Activated CD4-positive, alpha-beta memory T cell treated with anti-CD3 and anti-CD28 coated beads, Interleukin-2, amount 10 ng/mL, durations not matched to agents 7 days and 5 days (primary cell): ENCODE measurements around the gene MAST4. TPM values are rescaled to one million over a fixed set of nuclear protein-coding genes. Genes with fewer than 3 reads are reported as not detected.

ENCODE experiments used
- CTCF ChIA-PET: fragments of 350-600 bp; sonication (Branson Sonifier 250); formaldehyde crosslinking; loops from one replicate; lab custom pipeline; 2021; ENCODE audit warnings: antibody characterized with exemption, inconsistent platforms; lab: Charles Lee
- POLR2A ChIA-PET: fragments of 350-600 bp; sonication (Branson Sonifier 250); formaldehyde crosslinking; loops from one replicate; lab custom pipeline; 2021; ENCODE audit warnings: antibody characterized with exemption; lab: Charles Lee
- DNase-seq: peaks from one replicate; pipeline ENCODE4 v3.0.0-alpha.2; 2020
- H3K27ac Mint-ChIP-seq: one replicate; pipeline ENCODE4 v1.8.0; 2021; ENCODE audit warnings: mild to moderate bottlenecking, mixed read lengths
- H3K27me3 Mint-ChIP-seq: one replicate; pipeline ENCODE4 v1.8.0; 2021; ENCODE audit warnings: mixed read lengths
- H3K36me3 Mint-ChIP-seq: one replicate; pipeline ENCODE4 v1.8.0; 2021; ENCODE audit warnings: low read depth, mixed read lengths
- H3K4me1 Mint-ChIP-seq: one replicate; pipeline ENCODE4 v1.8.0; 2021; ENCODE audit warnings: mixed read lengths
- H3K4me3 Mint-ChIP-seq: one replicate; pipeline ENCODE4 v1.8.0; 2021; ENCODE audit warnings: mild to moderate bottlenecking, mixed read lengths
- H3K9me3 Mint-ChIP-seq: one replicate; pipeline ENCODE4 v1.8.0; 2021; ENCODE audit warnings: mixed read lengths
- total RNA-seq, 2 experiments: library from RNA; stranded (reverse); gene quantifications; one replicate each; pipeline ENCODE4 v1.2.3, GENCODE V29; 2021

Gene MAST4
- total RNA-seq, 2 experiments from 2014 or later: 38.0 to 38.3 TPM

DNA sequence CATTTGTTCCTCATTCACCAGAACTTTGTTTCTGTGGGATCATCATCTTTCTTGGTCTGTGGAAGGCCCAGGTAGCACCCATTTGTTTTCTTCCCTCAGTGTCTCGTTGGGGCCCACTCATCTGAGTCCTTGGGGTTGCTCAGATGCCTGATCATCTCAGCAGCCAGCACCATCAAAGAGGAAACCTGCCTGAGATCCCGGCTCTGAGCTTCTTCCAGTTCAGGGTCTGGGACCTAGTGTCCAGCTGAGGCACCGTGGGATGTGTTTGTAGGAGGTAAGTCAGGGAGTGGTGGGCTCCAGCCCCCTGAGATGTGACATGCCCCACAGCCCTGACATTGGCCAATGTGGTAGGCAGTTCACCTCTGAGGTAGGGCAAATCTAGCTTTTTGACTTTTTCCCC, 609.8 kb downstream of the MAST4 start:
- ChIA-PET POLR2A (interaction anchor here (0.7 to 11.1 kb wide), 13 partner anchors 13 to 1280 kb away, joined by 3 to 863 read pairs (median 5); partner anchors contain the start of genes ERBIN and PIK3R1), CTCF (interaction anchor here (0.6 to 16.6 kb wide), 6 partner anchors 15 to 384 kb away, joined by 3 to 519 read pairs (median 4); no protein-coding TSS in a partner anchor)
- peaks cover under 1% of the 10 kb centered on the region for H3K9me3 Mint-ChIP-seq
- H3K27me3 Mint-ChIP-seq: no peaks in the 10 kb centered on the region
- no peak for DNase-seq
- peaks cover 24% of the 10 kb centered on the region for H3K36me3 Mint-ChIP-seq
- H3K4me3 Mint-ChIP-seq: no peak overlapping the region
- H3K27ac Mint-ChIP-seq: peak overlapping the region; percentile 90
- peaks cover 88% of the 10 kb centered on the region for H3K4me1 Mint-ChIP-seq

DNA sequence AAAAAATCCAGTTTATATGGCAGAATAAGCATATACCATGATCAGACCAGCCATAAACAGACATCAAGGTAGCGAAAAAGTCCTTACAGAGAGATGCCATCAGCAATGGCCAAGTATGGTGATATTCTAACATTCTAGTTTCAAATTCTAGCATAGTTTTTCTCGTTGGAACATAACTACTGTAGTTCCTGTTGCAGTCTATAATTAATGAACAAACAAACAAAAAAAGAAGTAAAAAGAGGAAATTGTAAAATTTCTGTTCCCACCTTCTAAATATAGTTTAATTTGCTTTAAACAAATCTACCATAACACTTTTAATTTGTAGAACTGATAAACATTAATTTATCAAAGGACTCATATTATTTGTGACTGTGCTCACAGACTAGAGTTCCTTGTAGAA, 610.3 kb downstream of the MAST4 start:
- peak overlapping the region; percentile 16 for H3K4me3 Mint-ChIP-seq
- H3K27ac Mint-ChIP-seq: peak overlapping the region; percentile 90
- DNase-seq: no peak
- H3K27me3 Mint-ChIP-seq: no peaks in the 10 kb centered on the region
- ChIA-PET POLR2A (interaction anchor here (1.0 to 11.1 kb wide), 14 partner anchors 12 to 1280 kb away, joined by 3 to 863 read pairs (median 12); partner anchors contain the start of genes ERBIN and PIK3R1), CTCF (interaction anchor here (0.6 to 16.6 kb wide), 11 partner anchors 10 to 392 kb away, joined by 3 to 519 read pairs (median 4); no protein-coding TSS in a partner anchor)
- peaks cover 19% of the 10 kb centered on the region for H3K36me3 Mint-ChIP-seq
- H3K9me3 Mint-ChIP-seq: no peaks in the 10 kb centered on the region
- H3K4me1 Mint-ChIP-seq: peaks cover 83% of the 10 kb centered on the region

DNA sequence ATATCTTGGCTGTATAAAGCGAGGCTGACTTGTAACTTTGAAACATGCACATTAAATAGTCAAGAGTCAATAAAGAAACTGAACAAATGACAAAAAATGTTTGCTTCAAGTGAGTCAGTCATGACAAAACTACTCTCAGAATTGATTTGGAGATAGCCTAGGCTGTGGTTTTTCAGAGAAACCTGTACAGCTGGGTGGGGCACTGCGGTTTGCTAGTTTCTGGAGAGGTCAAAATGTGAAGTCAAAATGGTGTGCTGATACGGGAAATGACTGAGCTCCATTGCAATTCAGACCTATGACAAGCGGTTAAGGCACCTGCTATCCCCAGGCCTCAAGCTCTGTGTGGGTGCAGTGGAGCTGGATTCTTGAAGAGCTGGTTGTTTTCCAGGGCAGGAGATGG, 610.7 kb downstream of the MAST4 start:
- H3K27me3 Mint-ChIP-seq: no peaks in the 10 kb centered on the region
- peak; percentile 95 for DNase-seq
- POLR2A ChIA-PET: interaction anchor here (0.6 to 11.1 kb wide), 19 partner anchors 10 to 1281 kb away, joined by 3 to 863 read pairs (median 4); partner anchors contain the start of genes CD180, ERBIN and PIK3R1
- peak overlapping the region; percentile 16 for H3K4me3 Mint-ChIP-seq
- H3K36me3 Mint-ChIP-seq: peaks cover 17% of the 10 kb centered on the region
- CTCF ChIA-PET: interaction anchor here (0.9 to 16.6 kb wide), 15 partner anchors 9 to 1009 kb away, joined by 3 to 519 read pairs (median 4); partner anchors contain the start of gene PIK3R1
- peaks cover 80% of the 10 kb centered on the region for H3K4me1 Mint-ChIP-seq
- H3K9me3 Mint-ChIP-seq: no peaks in the 10 kb centered on the region
- H3K27ac Mint-ChIP-seq: peak overlapping the region; percentile 90

DNA sequence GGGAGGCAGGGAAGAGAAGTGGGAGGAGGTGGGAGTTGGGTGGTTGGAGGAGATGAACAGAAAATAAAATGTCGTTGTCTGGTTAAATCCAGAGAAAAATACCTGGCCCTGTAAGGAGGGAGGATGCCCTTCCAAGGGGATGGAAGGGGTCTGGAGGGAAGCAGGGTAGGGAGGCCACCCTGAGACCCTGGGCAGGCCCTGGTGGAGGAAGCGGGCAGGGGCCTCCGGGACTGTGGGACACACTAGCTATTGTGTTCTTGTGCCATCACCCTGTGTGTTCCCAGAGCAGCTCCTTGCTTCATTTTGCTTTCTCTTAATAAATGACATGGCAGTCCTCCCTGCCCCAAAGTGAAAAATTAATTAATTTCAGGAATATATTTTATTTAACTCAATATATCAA, 612.2 kb downstream of the MAST4 start:
- H3K9me3 Mint-ChIP-seq: no peaks in the 10 kb centered on the region
- peak overlapping the region; percentile 90 for H3K27ac Mint-ChIP-seq
- POLR2A ChIA-PET: interaction anchor here (0.8 to 11.1 kb wide), 7 partner anchors 10 to 395 kb away, joined by 3 to 863 read pairs (median 34); no protein-coding TSS in a partner anchor
- H3K4me1 Mint-ChIP-seq: peaks cover 72% of the 10 kb centered on the region
- CTCF ChIA-PET: interaction anchor here (0.7 to 16.6 kb wide), 15 partner anchors 9 to 1008 kb away, joined by 3 to 519 read pairs (median 4); partner anchors contain the start of gene PIK3R1
- H3K36me3 Mint-ChIP-seq: peaks cover 19% of the 10 kb centered on the region
- no peak overlapping the region for H3K4me3 Mint-ChIP-seq
- DNase-seq: no peak
- no peaks in the 10 kb centered on the region for H3K27me3 Mint-ChIP-seq

DNA sequence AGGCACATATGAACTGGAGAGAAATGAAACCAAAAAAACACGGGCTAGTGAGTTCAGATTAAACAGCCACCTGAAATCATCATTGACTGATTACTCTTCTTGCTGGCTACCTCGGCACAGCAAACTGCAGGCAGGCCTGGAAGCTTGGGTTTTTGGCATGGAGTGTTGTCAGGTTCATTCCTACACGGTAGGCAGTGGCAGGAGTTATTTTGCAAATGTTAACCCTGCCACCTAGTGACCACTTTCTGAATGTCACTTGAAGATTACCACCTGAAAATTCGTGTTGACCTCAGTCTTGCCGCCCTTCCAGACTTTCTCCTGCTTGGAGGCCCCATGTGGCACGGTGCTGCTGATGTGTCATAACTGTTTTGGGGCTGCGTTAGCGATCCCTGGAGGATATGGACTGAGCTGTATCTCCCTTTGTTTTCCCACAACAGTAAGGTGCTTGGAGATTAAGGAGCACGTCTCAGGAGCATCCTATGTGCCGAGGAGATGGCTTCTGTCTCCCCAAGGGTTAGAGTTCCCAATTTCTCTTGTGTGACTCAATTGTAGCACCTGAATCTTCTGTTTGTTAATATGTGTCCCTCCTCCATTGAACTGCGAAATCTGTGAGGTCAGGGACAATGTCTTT, 613.1 kb downstream of the MAST4 start:
- Mint-ChIP-seq H3K36me3 (peaks cover 19% of the 10 kb centered on the region), H3K4me3 (no peak overlapping the region), H3K27me3 (no peaks in the 10 kb centered on the region), H3K4me1 (peaks cover 70% of the 10 kb centered on the region), H3K9me3 (no peaks in the 10 kb centered on the region), H3K27ac (peak overlapping the region; percentile 66)
- ChIA-PET CTCF (interaction anchor here (0.7 to 16.6 kb wide), 13 partner anchors 10 to 395 kb away, joined by 3 to 519 read pairs (median 4); no protein-coding TSS in a partner anchor), POLR2A (interaction anchor here (0.8 to 11.1 kb wide), 5 partner anchors 10 to 396 kb away, joined by 3 to 863 read pairs (median 18); no protein-coding TSS in a partner anchor)
- peak; percentile 68 for DNase-seq

DNA sequence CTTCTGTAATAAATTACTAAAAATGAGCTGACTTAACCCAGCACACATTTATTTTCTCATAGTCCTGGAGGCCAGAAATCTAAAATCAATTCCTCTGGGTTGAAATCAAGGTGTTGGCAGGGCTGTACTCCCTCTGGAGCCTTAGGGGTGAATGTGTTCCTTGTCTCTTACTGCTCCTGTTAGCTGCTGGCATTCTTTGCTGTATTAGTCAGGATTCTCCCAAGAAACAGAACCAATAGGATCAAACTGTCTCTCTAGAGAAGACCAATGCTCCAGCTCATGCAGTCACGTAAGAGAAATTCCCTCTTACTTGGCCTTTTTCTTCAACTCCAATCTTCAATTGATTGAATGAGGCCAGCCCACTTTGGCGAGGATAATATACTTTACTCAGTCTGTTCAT, 615.7 kb downstream of the MAST4 start:
- CTCF ChIA-PET: interaction anchor here (0.8 to 16.6 kb wide), 3 partner anchors 10 to 222 kb away, joined by 3 to 519 read pairs (median 19); no protein-coding TSS in a partner anchor
- no peaks in the 10 kb centered on the region for H3K9me3 Mint-ChIP-seq
- no peak overlapping the region for H3K27ac Mint-ChIP-seq
- peaks cover 11% of the 10 kb centered on the region for H3K36me3 Mint-ChIP-seq
- no peaks in the 10 kb centered on the region for H3K27me3 Mint-ChIP-seq
- H3K4me3 Mint-ChIP-seq: no peak overlapping the region
- DNase-seq: no peak
- POLR2A ChIA-PET: interaction anchor here (0.8 to 11.1 kb wide), 3 partner anchors 9 to 207 kb away, joined by 3 to 863 read pairs (median 10); no protein-coding TSS in a partner anchor
- H3K4me1 Mint-ChIP-seq: peaks cover 70% of the 10 kb centered on the region

DNA sequence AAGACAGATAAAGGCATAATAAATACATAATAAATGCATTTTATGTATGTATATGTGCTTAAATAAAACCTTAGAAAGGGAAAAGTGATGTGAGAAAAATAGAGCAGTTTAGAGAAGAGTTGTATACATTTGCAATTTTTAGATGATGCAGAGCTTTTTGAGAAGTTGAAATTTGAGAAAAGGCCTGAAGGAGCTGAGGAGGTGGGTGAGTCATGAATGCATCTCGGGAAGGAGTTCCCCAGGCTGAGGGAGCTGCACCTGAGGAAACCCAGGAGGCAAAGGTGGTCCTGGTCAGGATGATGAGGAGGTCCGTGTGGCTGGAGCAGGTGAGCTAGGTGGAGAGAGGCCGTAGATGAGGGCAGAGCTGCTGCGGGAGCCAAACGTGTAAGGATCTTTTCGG, 617.8 kb downstream of the MAST4 start:
- H3K9me3 Mint-ChIP-seq: no peaks in the 10 kb centered on the region
- CTCF ChIA-PET: interaction anchor here (16.6 kb wide), 1 partner anchor 52 kb away, joined by 519 read pairs; no protein-coding TSS in a partner anchor

DNA sequence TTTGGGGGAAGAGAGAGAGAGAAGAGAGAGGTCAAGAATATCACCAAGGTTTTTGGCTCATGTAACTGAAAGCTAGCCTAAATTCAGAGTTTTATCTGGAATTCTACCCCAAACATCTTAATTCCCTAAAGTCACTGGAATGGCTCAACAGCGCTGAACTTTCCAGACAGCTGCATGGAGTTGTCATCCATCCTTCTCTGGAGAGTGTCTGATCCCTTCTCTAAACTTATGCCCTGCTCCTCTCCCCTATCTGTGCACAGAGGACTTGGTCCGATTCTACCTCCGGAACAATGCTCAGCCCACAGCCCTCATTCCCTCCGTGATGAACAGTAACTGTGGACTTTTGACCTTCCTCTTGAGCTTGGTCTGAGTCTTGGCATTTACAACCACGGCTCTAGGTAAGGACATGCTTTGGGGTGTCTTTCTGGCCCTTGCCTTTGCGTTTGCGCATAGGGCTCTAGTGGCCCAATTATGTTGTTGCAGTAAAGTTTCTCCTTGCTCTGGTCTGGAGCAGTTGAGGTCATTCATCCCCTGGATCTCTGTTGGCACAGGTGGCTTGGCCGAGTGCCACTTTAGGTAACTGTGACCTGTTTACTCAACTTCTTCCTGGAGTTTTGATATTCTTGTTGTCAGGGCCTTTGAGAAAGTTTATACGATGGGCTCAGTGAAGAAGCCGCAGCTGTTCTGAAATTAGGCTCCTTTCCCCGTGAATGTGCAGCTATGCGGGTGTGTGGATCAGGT, 618.7 kb downstream of the MAST4 start:
- peaks cover 29% of the 10 kb centered on the region for H3K36me3 Mint-ChIP-seq
- no peaks in the 10 kb centered on the region for H3K27me3 Mint-ChIP-seq
- DNase-seq: no peak
- H3K9me3 Mint-ChIP-seq: peaks cover 2% of the 10 kb centered on the region
- ChIA-PET CTCF (interaction anchor here (0.6 to 16.6 kb wide), 3 partner anchors 32 to 719 kb away, joined by 3 to 519 read pairs (median 4); no protein-coding TSS in a partner anchor), POLR2A (interaction anchor here (1.0 to 10.7 kb wide), 11 partner anchors 9 to 1652 kb away, joined by 3 to 149 read pairs (median 5); partner anchors contain the start of genes CENPK, PIK3R1 and PPWD1)
- H3K4me1 Mint-ChIP-seq: peaks cover 64% of the 10 kb centered on the region
- H3K4me3 Mint-ChIP-seq: no peak overlapping the region
- peak overlapping the region; percentile 99 for H3K27ac Mint-ChIP-seq

More for the DNA sequence above, 617.8 kb downstream of the MAST4 start:
- no peak for DNase-seq
- Mint-ChIP-seq H3K4me3 (no peak overlapping the region), H3K36me3 (peaks cover 24% of the 10 kb centered on the region), H3K4me1 (peaks cover 67% of the 10 kb centered on the region), H3K27me3 (no peaks in the 10 kb centered on the region), H3K27ac (peak overlapping the region; percentile 66)
- POLR2A ChIA-PET: interaction anchor here (4.0 to 10.7 kb wide), 3 partner anchors 8 to 53 kb away, joined by 54 to 149 read pairs (median 95); no protein-coding TSS in a partner anchor

DNA sequence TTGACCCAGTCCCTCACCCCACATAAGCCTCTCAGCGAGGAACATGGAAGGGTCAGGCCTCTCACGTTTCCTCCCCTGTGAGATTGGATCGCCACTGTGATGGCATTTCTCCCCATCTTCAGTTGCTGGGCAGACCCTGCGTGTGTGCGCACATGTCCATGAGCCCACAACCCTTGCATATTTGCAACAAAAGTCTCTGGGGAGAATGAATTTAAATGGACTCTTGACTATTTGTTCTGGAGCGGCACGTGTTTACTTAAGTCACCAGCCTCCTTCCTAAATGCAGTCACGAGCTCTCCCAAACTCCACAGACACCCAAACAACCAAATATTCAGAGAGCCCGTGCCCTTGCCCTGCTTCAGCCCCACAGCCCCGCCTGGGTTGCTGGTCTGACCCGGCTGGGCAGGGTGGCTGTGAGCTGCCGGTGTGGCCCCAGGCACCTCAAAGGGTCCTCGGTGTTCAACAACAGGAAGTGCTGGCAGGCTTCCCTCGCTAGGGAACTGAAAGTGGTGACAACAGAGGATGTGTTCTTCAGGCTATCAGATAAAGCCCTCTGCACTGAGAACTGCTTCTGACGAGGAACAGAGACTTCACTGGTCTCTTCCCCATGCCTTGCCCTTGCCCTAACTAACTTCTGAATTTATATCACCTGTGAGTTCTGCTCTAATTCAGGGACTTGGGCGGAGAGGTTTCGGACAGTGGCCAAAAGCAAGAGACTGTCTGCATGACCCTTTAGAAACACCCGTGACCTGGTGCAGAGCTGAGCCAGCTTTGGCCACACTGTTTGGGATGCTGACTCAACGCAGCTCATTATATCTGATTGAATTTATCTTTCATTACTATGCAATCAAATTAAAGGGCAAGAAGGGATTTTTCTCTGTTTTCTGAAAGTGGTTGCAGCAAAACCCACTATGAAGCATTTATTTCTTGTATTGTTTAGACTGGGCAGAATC, 619.6 kb downstream of the MAST4 start:
- Mint-ChIP-seq H3K9me3 (peaks cover 4% of the 10 kb centered on the region), H3K27me3 (no peaks in the 10 kb centered on the region), H3K36me3 (peaks cover 33% of the 10 kb centered on the region), H3K27ac (peak overlapping the region; percentile 99), H3K4me3 (peak overlapping the region; percentile 75), H3K4me1 (peaks cover 67% of the 10 kb centered on the region)
- ChIA-PET POLR2A (interaction anchor here (0.7 to 10.7 kb wide), 14 partner anchors 10 to 1653 kb away, joined by 3 to 149 read pairs (median 5); partner anchors contain the start of genes CENPK, PIK3R1 and PPWD1), CTCF (interaction anchor here (0.6 to 16.6 kb wide), 4 partner anchors 9 to 718 kb away, joined by 3 to 519 read pairs (median 4); no protein-coding TSS in a partner anchor)
- DNase-seq: peak; percentile 84

DNA sequence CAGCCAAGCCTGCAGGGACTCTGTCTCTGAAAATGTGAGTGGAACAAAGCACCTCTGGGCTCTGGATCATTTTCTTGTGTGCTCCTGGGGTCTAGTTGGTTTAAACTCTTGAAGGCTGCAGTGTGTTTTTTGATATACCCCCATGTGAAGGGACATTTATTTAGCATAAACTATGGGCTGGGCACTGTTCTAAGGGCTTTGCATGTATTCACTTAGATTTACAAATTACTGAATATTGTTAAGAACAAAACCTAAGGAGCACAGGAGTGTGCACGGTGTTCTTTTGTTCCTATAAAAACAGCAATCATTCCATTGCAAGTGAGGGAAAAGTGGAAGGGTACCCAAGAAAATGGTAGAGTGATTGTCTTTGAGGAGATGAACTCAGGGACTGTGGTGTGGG, 620.4 kb downstream of the MAST4 start:
- H3K27ac Mint-ChIP-seq: peak overlapping the region; percentile 99
- peaks cover 4% of the 10 kb centered on the region for H3K9me3 Mint-ChIP-seq
- CTCF ChIA-PET: interaction anchor here (1.2 to 16.6 kb wide), 3 partner anchors 10 to 54 kb away, joined by 3 to 519 read pairs (median 5); no protein-coding TSS in a partner anchor
- peak overlapping the region; percentile 75 for H3K4me3 Mint-ChIP-seq
- POLR2A ChIA-PET: interaction anchor here (1.3 to 10.7 kb wide), 9 partner anchors 10 to 1063 kb away, joined by 3 to 149 read pairs (median 9); partner anchors contain the start of gene PIK3R1
- peaks cover 73% of the 10 kb centered on the region for H3K4me1 Mint-ChIP-seq
- no peaks in the 10 kb centered on the region for H3K27me3 Mint-ChIP-seq
- H3K36me3 Mint-ChIP-seq: peaks cover 33% of the 10 kb centered on the region
- DNase-seq: no peak
